Stomach (tissue), 9 donors: Measurements from ENCODE around the gene ANKRD12. TPM values are rescaled to one million over a fixed set of nuclear protein-coding genes. Genes with fewer than 3 reads are reported as not detected.

Experiments
- DNase-seq, 2 donors: peaks; one replicate each; pipeline versions ENCODE4 v3.0.0 to v3.0.0-alpha.2; 2013 to 2019
- H3K27ac ChIP-seq, 5 donors: fragments of 200-600 bp in 4 of 5; sonication (generic) in 4 of 5; one replicate each; pipeline ENCODE4 v1.5.1; 2013 to 2019; ENCODE audit warnings: mild to moderate bottlenecking in 1 of 5, moderate library complexity in 1 of 5
- H3K27me3 ChIP-seq, 3 donors: fragments of 200-600 bp; sonication (generic); one replicate each; pipeline ENCODE4 v1.5.1; 2017 to 2019; ENCODE audit warnings: mixed run types in 1 of 3
- H3K36me3 ChIP-seq, 4 donors: fragments of 200-600 bp; sonication (generic); 1 replicate in 3 of 4; 2 replicates in 1 of 4; pipeline ENCODE4 v1.5.1; 2016 to 2019
- H3K4me1 ChIP-seq, 4 donors: fragments of 200-600 bp; sonication (generic); one replicate each; pipeline ENCODE4 v1.5.1; 2016 to 2019
- H3K4me3 ChIP-seq, 4 donors: fragments of 200-600 bp; sonication (generic) in 3 of 4; one replicate each; pipeline ENCODE4 v1.5.1; 2016 to 2019; ENCODE audit warnings: mild to moderate bottlenecking in 1 of 4
- H3K9me3 ChIP-seq, 4 donors: fragments of 200-600 bp; sonication (generic); one replicate each; pipeline ENCODE4 v1.5.1; 2016 to 2019
- EP300 ChIP-seq: sonication (generic); formaldehyde crosslinking; IDR thresholded peaks from one replicate; pipeline ENCODE4 v1.6.1; 2017; ENCODE audit warnings: antibody characterized with exemption
- POLR2A ChIP-seq, 4 donors: fragments of 450-650 bp; IDR thresholded peaks; one replicate each; pipeline ENCODE4 v1.6.1; 2016; ENCODE audit warnings: antibody characterized with exemption in 4 of 4, control low read depth in 2 of 4, mild to moderate bottlenecking in 1 of 4, moderate library complexity in 1 of 4
- POLR2AphosphoS5 ChIP-seq, 3 donors: sonication (generic); formaldehyde crosslinking; IDR thresholded peaks; one replicate each; pipeline ENCODE4 v1.6.1; 2016; ENCODE audit warnings: antibody characterized with exemption in 3 of 3
- WGBS, 5 donors: extraction: QIAGEN DNeasy Blood & Tissue Kit in 3 of 5; methylation state at CpG; one replicate each; pipeline versions ENCODE4 v1.1.5 to v1.1.7; 2013 to 2018; 5-methylcytosine and 5-hydroxymethylcytosine counted together
- intact Hi-C: fragments of 100-400 bp; cut with DNase I; formaldehyde crosslinking; loops from one replicate; pipeline ENCODE4 v1.15.1; 2023; ENCODE audit warnings: low total_unique reads
- polyA plus RNA-seq, 3 donors: library from polyadenylated mRNA; stranded (reverse); fragments of 200-250 nt; gene quantifications; one replicate each; pipeline ENCODE4 v1.2.3, GENCODE V29; 2013
- total RNA-seq, 5 donors: library from RNA; depleted of rRNA; stranded (reverse); fragments of >200 nt; gene quantifications; one replicate each; pipeline versions ENCODE4 v1.1.0 to v1.2.3, GENCODE V29; 2014 to 2016
- TF ChIP-seq, protein P1 (sequence below), 7 experiments: fragments of 450-650 bp in 4 of 7; fragments of 200-600 bp in 3 of 7; sonication (generic) in 3 of 7; IDR thresholded peaks; one replicate each; pipeline ENCODE4 v1.5.1; 2016 to 2019; ENCODE audit warnings: antibody characterized with exemption in 7 of 7, control low read depth in 2 of 7, mild to moderate bottlenecking in 1 of 7
- donor health status: healthy with polysubstance abuse.
- donor health status: Bipolar disorder and iron deficiency.
- donor health status: healthy.

ANKRD12 gene
- total and polyA plus RNA-seq, 8 donors = 10.0 to 85.5 (median 46.0) TPM

DNA sequence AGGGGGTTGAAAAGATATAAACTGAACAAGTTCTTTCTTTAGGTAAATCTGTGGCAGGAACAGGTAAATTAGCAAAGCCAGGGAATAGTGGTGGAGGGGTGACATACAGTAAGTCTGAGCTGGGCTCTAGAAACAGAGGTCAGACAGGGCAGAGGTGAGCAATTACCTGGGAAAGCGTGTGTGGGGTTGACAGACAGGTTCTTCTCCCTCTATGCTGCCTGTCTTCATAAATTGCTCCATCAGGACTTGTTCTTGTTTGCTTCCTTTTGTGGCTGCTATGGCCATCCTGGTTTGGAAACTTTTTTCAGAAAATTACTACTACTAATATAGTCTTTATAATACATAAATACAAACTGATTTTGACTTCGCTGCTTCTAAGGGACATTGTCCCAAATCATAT is 3.4 kb upstream of the ANKRD12 start:
- TF ChIP-seq EP300 (no peak), POLR2AphosphoS5 (IDR thresholded peaks at IDR 0.05) (no peak)
- TF ChIP-seq, protein P1, sequence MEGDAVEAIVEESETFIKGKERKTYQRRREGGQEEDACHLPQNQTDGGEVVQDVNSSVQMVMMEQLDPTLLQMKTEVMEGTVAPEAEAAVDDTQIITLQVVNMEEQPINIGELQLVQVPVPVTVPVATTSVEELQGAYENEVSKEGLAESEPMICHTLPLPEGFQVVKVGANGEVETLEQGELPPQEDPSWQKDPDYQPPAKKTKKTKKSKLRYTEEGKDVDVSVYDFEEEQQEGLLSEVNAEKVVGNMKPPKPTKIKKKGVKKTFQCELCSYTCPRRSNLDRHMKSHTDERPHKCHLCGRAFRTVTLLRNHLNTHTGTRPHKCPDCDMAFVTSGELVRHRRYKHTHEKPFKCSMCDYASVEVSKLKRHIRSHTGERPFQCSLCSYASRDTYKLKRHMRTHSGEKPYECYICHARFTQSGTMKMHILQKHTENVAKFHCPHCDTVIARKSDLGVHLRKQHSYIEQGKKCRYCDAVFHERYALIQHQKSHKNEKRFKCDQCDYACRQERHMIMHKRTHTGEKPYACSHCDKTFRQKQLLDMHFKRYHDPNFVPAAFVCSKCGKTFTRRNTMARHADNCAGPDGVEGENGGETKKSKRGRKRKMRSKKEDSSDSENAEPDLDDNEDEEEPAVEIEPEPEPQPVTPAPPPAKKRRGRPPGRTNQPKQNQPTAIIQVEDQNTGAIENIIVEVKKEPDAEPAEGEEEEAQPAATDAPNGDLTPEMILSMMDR (IDR thresholded peaks at IDR 0.05) = no peak
- Histone ChIP-seq H3K9me3 (no peaks in the 10 kb centered on the region), H3K4me1 (peaks cover 12 to 69% (median 33%) of the 10 kb centered on the region in 4 donors), H3K36me3 (peaks cover 11 to 56% (median 53%) of the 10 kb centered on the region in 4 donors), H3K27me3 (no peaks in the 10 kb centered on the region), H3K27ac (peak overlapping the region in 2 of 5 donors; percentile 24 to 36), H3K4me3 (no peak overlapping the region)
- intact Hi-C loops = no loop called here
- DNase-seq = no peak
- 68 to 84% (median 77%) methylated on average over 2 of the region's 2 CpGs for WGBS, 5 donors

- peak overlapping the region; percentile 64 to 89 (median 78) for H3K4me3 ChIP-seq
- TF ChIP-seq POLR2AphosphoS5 (IDR thresholded peaks at IDR 0.05) (no peak), EP300 (no peak), POLR2A (IDR thresholded peaks at IDR 0.05) (no peak)
- TF ChIP-seq, protein P1 (IDR thresholded peaks at IDR 0.05) = no peak
- no peaks in the 10 kb centered on the region for H3K27me3 ChIP-seq
- DNase-seq = no peak
- intact Hi-C loops = no loop called here
- H3K27ac ChIP-seq = peak overlapping the region; percentile 95 to 99 (median 99)
- no peaks in the 10 kb centered on the region for H3K9me3 ChIP-seq
- peaks cover 32 to 70% (median 46%) of the 10 kb centered on the region in 4 donors for H3K4me1 ChIP-seq
- peaks cover 0 to 36% (median 33%) of the 10 kb centered on the region in 4 donors for H3K36me3 ChIP-seq
- WGBS, 5 donors = 41 to 48% (median 43%) methylated on average over 12 of the region's 12 CpGs
Observed at GRCh38 chr18:9135081-9135911, 1.3 kb upstream of the ANKRD12 start.

- intact Hi-C loops = no loop called here
- peaks cover 37 to 71% (median 52%) of the 10 kb centered on the region in 4 donors for H3K4me1 ChIP-seq
- H3K9me3 ChIP-seq = no peaks in the 10 kb centered on the region
- H3K27ac ChIP-seq = peak overlapping the region; percentile 95 to 99 (median 99)
- H3K4me3 ChIP-seq = peak overlapping the region; percentile 64 to 89 (median 78)
- H3K36me3 ChIP-seq = peaks cover 0 to 30% (median 28%) of the 10 kb centered on the region in 4 donors
- 0 to 1% (median 1%) methylated on average over 21 to 33 of the region's 33 CpGs for WGBS, 5 donors
- no peaks in the 10 kb centered on the region for H3K27me3 ChIP-seq
- TF ChIP-seq POLR2AphosphoS5 (IDR thresholded peaks at IDR 0.05) = peak in 2 of 3 donors; percentile 7 to 53
- TF ChIP-seq EP300 = no peak
- no peak for DNase-seq
Observed at GRCh38 chr18:9135912-9136314, 668 bp upstream of the ANKRD12 start.

- Histone ChIP-seq H3K27me3 (no peaks in the 10 kb centered on the region), H3K27ac (peak overlapping the region; percentile 98 to 100 (median 99)), H3K9me3 (no peaks in the 10 kb centered on the region), H3K4me3 (peak overlapping the region; percentile 64 to 89 (median 78)), H3K36me3 (peaks cover 0 to 17% (median 15%) of the 10 kb centered on the region in 4 donors), H3K4me1 (peaks cover 52 to 80% (median 67%) of the 10 kb centered on the region in 4 donors)
- peak; percentile 66 to 94 for DNase-seq
- WGBS, 5 donors = 0% methylated on average over 15 to 95 of the region's 95 CpGs
- TF ChIP-seq, protein P1 (IDR thresholded peaks at IDR 0.05) = no peak
- TF ChIP-seq POLR2AphosphoS5 (IDR thresholded peaks at IDR 0.05) = peak; percentile 18 to 72 (median 70)
- intact Hi-C loops = no loop called here
Observed at GRCh38 chr18:9137168-9138066, 836 bp downstream of the ANKRD12 start.
